Measurements from ENCODE around the gene PALD1.

PALD1 gene

GRCh38 chr10:70584909-70585544, 106.5 kb downstream of the PALD1 start:
- TF ChIP-seq CTCF (IDR thresholded peaks at IDR 0.05; ENCODE audit: control insufficient read depth, insufficient read depth, low read depth, low read length, missing control alignments): no peak
- no peak for DNase-seq (ENCODE audit: low read depth)
- H3K4me3 ChIP-seq (ENCODE audit: control insufficient read depth, low read depth, low read length): no peak overlapping the region

- TF ChIP-seq CTCF (IDR thresholded peaks at IDR 0.05; ENCODE audit: control insufficient read depth, insufficient read depth, low read depth, low read length, missing control alignments): no peak
- DNase-seq (ENCODE audit: low read depth): no peak
- H3K4me3 ChIP-seq (ENCODE audit: control insufficient read depth, low read depth, low read length): no peak overlapping the region
These were observed 107.1 kb downstream of the PALD1 start for GRCh38 chr10:70585578-70586169.

GRCh38 chr10:70586348-70586930, 107.9 kb downstream of the PALD1 start:
- no peak for TF ChIP-seq CTCF (IDR thresholded peaks at IDR 0.05; ENCODE audit: control insufficient read depth, insufficient read depth, low read depth, low read length, missing control alignments)
- no peak for DNase-seq (ENCODE audit: low read depth)
- H3K4me3 ChIP-seq (ENCODE audit: control insufficient read depth, low read depth, low read length): no peak overlapping the region

GRCh38 chr10:70587045-70587658, 108.6 kb downstream of the PALD1 start:
- no peak for TF ChIP-seq CTCF (IDR thresholded peaks at IDR 0.05; ENCODE audit: control insufficient read depth, insufficient read depth, low read depth, low read length, missing control alignments)
- H3K4me3 ChIP-seq (ENCODE audit: control insufficient read depth, low read depth, low read length): no peak overlapping the region
- DNase-seq (ENCODE audit: low read depth): no peak

GRCh38 chr10:70588255-70588654, 109.7 kb downstream of the PALD1 start:
- no peak for DNase-seq (ENCODE audit: low read depth)
- no peak overlapping the region for H3K4me3 ChIP-seq (ENCODE audit: control insufficient read depth, low read depth, low read length)
- no peak for TF ChIP-seq CTCF (IDR thresholded peaks at IDR 0.05; ENCODE audit: control insufficient read depth, insufficient read depth, low read depth, low read length, missing control alignments)

- no peak for DNase-seq (ENCODE audit: low read depth)
- no peak overlapping the region for H3K4me3 ChIP-seq (ENCODE audit: control insufficient read depth, low read depth, low read length)
- no peak for TF ChIP-seq CTCF (IDR thresholded peaks at IDR 0.05; ENCODE audit: control insufficient read depth, insufficient read depth, low read depth, low read length, missing control alignments)
These were observed 110.4 kb downstream of the PALD1 start for GRCh38 chr10:70588859-70589570.

Data from AG09309 (cell line).